HG03135 (cell line): ENCODE data around the gene ZBTB8A.
"Not testable (repeated sequence)": the region's sequence is repeated elsewhere in the genome, so short reads cannot be mapped to it uniquely, and the experiment has no call there.

ENCODE experiments used
- ATAC-seq: cut with Tn5 transposase; IDR thresholded peaks from one replicate; pipeline ENCODE4 v1.9.1; 2021; ENCODE audit warnings: mild to moderate bottlenecking, moderate library complexity; ENCODE audit not compliant: unreplicated experiment

ZBTB8A gene

DNA sequence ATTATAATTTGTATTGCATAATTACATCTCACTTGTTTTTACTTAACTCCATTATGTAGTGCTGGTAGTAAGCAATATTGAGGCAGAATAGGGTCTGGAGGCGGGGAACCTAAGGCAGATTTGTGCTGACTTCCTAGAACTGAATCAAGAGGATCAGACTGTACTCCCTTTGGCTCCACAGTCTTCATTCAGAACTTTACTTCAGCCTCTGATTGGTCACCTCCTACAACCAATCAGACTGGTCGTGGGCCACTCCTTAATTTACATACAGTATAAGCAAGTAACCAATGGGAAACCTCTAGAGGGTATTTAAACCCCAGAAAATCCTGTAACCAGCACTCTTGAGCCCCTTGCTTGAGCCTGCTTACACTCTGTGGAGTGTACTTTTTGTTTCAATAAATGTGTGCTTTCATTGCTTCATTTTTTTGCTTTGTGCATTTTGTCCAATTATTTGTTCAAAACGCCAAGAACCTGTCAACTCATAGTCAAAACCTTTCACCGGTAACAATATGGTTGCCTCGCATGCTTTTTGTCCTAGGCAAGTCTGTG lies 79.5 kb downstream of the ZBTB8A start:
- no peak for ATAC-seq

- no peak for ATAC-seq
Measured at GRCh38 chr1:32619701-32620485, 80.7 kb downstream of the ZBTB8A start.

DNA sequence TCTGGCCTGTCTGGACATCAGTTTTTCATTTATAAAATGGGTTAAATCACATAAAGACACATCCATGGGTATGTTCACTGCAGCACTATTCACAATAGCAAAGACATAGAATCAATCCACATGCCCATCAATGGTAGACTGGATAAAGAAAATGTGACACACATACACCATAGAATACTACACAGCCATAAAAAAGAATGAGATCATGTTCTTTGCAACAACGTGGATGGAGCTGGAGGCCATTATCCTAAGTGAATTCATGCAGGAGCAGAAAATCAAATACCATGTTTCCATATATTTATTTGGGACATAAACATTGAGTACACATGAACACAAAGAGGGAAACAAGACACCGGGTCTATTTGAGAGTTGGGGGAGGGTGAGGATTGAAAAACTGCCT lies 83.0 kb downstream of the ZBTB8A start:
- no peak for ATAC-seq

DNA sequence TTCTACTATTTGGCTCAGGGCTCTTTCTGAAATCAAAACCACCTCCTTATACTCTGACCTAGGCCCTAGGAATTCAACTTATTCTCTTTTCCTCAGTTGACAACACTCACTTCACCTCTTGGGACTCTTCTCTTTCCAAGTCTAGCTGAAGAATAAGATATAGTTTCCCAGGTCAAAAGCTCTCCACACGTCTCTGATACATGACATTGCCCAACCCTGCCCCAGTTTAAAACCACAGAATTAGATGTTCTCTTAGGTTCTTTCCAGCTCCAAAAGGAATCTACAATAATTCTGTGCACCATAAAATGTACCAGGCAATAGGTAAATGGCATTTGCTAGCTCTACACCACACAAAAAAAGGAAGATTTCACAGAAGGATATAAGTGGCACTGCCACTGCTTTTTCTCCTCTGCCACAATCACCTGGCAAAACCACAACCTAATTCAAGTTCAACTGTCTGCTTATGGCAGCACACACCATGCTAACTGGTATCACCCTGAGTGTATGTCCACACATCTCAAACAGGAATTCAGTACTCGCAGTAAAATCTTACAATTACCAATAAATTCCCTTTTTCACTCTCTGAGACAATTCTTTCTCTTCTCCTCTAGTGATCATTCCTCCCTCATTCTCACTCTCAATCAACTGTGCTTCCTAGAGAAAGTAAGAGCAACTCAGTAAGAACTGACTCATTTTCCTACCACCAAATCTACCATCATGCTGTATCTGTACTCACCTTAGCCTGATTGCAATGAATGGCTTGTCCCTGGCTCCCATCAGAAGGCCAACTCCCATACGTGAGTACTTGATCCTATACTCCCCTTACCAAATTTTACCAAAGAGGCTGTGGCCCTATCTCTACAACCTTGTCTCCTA lies 83.8 kb downstream of the ZBTB8A start:
- no peak for ATAC-seq

DNA sequence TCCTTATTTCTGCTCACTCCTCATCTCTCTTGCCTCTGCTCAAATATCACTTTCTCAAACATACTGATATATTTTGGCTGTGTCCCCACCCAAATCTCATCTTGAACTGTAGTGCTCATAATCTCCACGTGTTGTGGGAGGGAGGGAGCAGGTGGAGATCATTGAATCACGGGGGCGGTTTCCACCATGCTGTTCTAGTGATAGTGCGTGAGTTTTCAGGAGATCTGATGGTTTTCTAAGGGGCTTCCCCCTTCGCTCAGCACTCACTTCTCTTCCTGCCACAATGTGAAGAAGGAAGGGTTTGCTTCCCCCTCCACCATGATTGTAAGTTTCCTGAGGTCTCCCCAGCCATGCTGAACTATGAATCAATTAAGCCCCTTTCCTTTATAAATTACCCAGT lies 84.5 kb downstream of the ZBTB8A start:
- ATAC-seq = no peak

DNA sequence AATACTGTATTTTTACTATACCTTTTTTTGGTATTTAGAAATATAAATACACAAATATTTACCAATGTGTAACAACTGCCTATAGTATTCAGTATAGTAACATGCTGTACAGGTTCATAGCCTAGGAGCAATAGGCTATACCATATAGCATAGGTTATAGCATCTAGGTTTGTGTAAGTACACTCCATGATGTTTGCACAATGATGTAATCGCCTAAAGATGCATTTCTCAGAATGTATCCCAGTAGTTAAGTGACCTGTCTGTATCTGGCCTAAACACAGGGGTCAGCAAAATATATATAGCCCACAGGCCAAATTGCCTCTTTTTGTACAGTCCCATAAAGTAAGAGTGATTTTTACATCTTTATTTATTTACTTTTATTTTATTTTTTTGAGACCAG lies 86.9 kb downstream of the ZBTB8A start:
- no peak for ATAC-seq

GRCh38 chr1:32627596-32628162 lies 88.5 kb downstream of the ZBTB8A start:
- no peak for ATAC-seq

DNA sequence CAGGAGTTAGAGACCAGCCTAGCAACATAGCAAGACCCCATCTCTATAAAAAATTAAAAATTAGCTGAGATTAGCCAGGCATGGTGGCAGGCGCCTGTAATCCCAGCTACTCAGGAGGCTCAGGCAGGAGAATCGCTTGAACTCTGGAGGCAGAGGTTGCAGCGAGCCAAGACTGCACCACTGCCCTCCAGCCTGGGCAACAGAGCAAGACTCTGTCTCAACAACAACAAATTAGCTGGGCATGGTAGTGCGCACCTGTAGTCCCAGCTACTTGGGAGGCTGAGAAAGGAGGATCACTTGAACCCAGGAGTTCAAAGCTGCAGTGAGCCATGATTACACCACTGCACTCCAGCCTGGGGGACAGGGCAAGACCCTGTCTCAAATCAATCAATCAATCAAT lies 90.9 kb downstream of the ZBTB8A start:
- not testable (repeated sequence) for ATAC-seq

- ATAC-seq = no peak
Measured at GRCh38 chr1:32632829-32633228, 93.6 kb downstream of the ZBTB8A start.

GRCh38 chr1:32635508-32636277 lies 96.5 kb downstream of the ZBTB8A start:
- no peak for ATAC-seq

- no peak for ATAC-seq
Measured at GRCh38 chr1:32636914-32637645, 97.9 kb downstream of the ZBTB8A start.

GRCh38 chr1:32639489-32640075 lies 100.4 kb downstream of the ZBTB8A start:
- ATAC-seq = no peak

- not testable (repeated sequence) for ATAC-seq
Measured at GRCh38 chr1:32642292-32642827, 103.1 kb downstream of the ZBTB8A start.

DNA sequence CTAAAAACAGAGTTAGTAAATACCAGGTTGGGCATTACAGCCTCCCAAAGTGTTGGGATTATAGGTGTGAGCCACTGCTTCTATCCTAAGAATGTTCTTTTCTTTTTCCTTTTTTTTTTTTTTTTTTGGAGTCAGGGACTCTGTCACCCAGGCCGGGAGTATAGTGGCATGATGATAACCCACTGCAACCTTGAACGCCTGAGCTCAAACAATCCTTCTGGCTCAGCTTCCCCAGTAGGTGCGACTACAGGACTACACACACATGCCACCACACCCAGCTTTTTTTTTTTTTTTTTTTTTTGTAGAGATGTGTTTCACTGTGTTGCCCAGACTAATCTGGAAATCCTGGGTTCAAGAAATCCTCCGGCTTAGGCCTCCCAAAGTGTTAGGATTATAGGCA lies 105.2 kb downstream of the ZBTB8A start:
- ATAC-seq = no peak

GRCh38 chr1:32647308-32648134 lies 108.3 kb downstream of the ZBTB8A start:
- no peak for ATAC-seq

DNA sequence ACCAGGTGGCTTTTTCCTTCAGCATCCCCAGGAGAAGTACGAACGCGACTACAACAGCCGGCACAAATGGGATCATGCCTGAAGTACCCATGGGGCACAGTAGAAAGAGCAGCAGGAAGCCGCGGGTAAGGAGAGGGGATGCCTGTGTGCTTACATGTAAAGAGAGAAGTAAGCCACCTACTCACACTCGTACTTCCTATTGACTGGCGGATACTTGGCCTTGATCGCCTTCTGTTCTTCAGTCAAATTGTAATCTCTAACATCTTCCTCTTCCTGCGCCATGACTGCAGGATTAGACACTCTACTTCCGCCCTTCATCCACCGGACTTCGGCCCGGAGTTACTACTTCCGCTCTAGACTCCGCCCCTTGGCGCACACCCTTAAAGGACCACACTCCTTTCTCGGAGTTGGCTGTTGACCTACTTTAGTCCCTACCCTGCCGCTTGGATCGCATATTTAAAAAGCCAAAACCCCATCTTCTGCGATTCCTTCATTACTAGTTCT lies 111.1 kb downstream of the ZBTB8A start, which contains the start of gene ZBTB8OS:
Gene ZBTB8OS, minus strand, starts transcription at position 303 of the 504 bp plus-strand sequence. Its CDS starts 21 bp downstream, at position 282.
- peak; percentile 61 for ATAC-seq

GRCh38 chr1:32650752-32651460 lies 111.7 kb downstream of the ZBTB8A start, which contains the start of gene RBBP4:
TSS of gene RBBP4 (plus strand) at chr1:32651208. CDS start at chr1:32651307, 99 bp downstream.
- peak; percentile 77 for ATAC-seq
